DMS153 (cell line): ENCODE data around the gene ANK2.
"Not testable (repeated sequence)": the region's sequence is repeated elsewhere in the genome, so short reads cannot be mapped to it uniquely, and the experiment has no call there.

Experiments
- DNase-seq: peaks from one replicate; lab custom pipeline; 2025; lab: John Stamatoyannopoulos, UW

ANK2 gene

GRCh38 chr4:113209652-113210320 is 160.3 kb downstream of the ANK2 start:
- DNase-seq, result no peak

DNA sequence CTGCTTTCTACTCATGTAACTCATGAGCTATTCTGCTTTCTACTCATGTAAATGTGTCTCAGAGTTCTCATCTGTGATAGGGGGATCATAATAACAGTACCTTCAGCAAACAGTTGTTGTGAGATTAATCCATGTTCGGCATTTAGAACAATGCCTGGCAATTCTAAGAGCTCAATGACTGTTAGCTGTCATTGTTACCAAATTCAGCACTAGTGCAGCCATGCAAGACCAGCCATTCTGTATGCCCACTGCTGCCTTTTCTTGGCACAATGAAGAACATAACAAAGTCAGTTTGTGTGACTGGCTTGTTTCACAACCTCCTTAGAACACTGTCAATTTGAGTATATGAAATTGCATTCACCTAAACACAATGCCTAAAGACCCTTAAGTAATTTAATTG is 163.2 kb downstream of the ANK2 start:
- no peak for DNase-seq

GRCh38 chr4:113221990-113222389 is 172.5 kb downstream of the ANK2 start:
- no peak for DNase-seq

DNA sequence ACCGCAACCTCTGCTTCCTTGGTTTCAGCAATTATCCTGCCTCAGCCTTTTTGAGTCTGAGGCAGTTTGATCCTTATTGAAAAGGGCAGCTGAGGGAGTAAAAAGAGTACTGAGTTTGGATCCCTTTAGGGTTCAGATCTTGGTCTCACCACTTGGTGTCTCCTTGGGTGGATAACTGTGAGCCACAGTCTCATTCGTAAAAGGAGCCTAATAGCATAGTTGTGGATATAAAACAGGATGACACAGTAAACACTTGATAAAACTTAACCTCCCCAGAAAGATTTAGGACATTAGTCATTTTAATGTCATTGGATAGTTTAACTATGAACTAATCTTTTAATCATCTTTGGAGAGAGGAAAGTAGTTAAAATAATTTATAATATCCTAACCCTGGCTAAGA is 173.0 kb downstream of the ANK2 start:
- no peak for DNase-seq

GRCh38 chr4:113223001-113223400 is 173.5 kb downstream of the ANK2 start:
- DNase-seq, result no peak

DNA sequence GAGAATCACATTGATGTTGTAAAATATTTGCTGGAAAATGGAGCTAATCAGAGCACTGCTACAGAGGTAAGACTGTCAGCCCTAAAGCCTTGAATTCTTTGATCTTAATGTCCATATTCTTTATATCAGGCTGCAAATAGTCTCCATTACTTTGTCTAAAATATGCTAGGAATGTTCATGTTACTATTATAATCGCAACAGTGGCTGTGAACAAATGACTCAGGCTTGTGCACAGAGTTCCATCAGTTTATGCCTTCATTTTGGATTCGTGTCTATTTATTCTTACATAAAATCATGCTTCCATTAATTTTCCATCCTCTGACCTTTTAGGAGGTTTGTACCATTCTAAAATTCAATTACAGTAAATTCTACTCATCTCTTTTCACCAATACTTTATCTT is 182.7 kb downstream of the ANK2 start:
- DNase-seq, result no peak

- DNase-seq, result no peak
Observed at GRCh38 chr4:113236916-113237315, 187.5 kb downstream of the ANK2 start.

DNA sequence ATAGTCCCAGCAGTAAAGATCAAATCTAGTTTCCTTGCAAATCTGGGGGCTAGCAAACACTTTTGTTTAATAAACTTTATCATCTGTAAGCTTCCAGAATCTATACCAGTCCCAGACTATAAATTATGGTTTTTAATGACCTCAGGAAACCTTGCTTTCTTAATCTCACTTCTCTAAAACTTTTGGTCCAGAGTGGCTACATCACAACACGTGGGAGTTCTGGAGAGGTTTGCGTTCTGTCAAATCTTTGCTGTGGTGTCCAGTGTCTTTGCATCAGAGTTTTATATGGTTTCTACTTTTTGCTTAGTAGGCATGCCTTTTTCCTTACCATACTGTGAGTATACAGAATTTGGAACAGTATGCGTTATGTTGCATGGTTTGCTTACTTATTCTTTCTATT is 193.9 kb downstream of the ANK2 start:
- DNase-seq, result no peak

DNA sequence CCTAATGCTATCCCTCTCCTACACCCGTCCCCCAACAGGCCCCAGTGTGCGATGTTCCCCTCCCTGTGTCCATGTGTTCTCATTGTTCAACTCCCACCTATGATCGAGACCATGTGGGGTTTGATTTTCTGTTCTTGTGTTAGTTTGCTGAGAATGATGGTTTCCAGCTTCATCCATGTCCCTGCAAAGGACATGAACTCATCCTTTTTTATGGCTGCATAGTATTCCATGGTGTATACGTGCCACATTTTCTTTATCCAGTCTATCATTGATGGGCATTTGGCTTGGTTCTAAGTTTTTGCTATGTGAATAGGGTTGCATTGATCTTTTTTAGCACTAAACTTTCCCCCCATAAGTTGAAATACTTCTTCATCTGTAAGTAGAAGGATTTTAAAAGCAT is 195.3 kb downstream of the ANK2 start:
- DNase-seq, result not testable (repeated sequence)

DNA sequence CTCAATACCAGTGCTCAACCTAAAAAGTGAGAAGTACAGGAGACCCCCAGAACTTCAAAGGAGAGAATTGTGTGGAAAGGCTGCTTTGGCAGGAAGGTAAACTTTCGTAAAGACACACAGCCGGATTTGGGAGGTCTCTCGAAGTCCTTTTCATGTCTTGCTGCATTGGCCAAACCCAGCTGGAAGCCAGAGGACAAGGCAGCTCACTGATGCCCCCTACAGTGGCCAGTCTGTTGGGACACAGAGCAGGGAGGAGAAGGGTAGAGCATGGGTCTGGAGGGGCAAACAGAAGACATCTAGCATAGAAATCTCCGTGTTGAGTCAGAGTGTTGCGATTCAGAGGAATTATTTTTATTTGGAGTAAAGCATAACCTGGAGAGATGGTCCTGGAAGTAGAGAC is 198.9 kb downstream of the ANK2 start:
- DNase-seq, result no peak

DNA sequence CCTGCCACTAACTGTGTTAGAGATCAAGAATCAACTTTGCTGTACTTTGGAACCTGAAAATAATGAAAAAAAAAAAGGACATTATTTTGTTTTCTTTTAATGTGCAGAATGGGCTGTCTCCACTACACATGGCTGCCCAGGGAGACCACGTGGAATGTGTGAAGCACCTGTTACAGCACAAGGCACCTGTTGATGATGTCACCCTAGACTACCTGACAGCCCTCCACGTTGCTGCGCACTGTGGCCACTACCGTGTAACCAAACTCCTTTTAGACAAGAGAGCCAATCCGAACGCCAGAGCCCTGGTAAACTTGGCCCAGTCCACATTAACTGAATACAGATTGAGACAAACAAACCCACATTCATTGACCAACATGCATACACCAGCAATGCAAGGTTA is 206.2 kb downstream of the ANK2 start:
- DNase-seq, result no peak

DNA sequence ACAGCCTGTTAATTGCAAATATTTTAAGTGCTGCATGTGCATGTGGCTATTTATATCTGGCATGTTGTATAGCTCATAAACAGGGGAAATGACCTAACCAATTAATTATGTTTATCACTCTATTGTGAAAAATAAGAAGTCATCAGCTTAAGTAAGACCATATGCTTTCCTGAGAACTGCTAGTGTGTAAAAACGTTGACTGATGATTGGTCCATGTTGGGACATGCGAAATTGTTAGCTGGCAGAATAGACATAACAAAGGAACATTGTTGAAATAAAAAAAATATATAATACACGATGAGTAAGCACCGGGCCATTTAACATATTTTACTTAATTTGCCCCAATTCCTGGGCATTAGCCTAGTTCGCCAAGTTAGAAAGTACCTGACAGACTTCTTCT is 207.5 kb downstream of the ANK2 start:
- no peak for DNase-seq

- no peak for DNase-seq
Observed at GRCh38 chr4:113260688-113261087, 211.2 kb downstream of the ANK2 start.

GRCh38 chr4:113263274-113263673 is 213.8 kb downstream of the ANK2 start:
- no peak for DNase-seq

GRCh38 chr4:113270520-113271319 is 221.3 kb downstream of the ANK2 start:
- no peak for DNase-seq

DNA sequence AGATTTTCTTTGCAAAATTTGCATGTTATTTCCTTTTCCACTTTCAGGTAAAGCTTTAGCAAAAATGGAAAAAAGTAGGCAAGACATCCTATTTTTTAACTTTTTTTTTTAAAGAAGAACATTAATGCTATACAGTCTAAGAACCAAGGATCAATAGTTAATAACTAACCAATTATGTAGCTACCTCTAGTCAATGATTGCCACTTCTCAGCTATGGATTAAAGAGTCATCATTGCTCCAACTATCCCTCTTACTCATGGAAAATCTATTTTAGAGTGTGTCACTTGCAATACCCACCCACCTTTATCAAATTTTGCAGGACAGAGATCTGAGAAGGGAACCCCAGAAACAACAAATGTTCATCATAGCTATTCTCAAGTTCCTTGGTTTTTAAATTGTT is 223.1 kb downstream of the ANK2 start:
- no peak for DNase-seq

DNA sequence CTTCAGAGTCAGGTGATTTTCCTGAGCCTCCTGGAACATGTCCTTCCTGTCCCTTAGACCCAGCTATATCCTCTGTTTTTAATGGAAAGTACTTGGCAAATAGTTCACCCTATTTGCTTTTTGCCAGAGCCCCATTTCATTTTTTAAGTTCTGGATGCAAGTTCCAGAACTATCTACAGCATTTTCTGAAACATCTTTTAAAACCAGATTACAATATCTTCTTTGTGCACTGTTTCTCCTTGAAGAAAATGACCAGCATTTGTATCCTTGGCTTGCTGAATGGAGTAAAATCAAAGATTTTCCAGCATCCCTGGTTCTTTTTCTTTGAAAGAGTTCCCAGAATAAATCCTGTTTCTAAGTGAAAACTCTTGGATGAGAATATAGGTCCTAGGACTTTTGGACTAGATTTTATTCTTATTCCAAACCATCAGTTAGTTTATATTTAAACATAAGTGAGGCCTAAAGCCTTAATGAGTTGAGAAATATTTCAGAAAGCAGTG is 224.3 kb downstream of the ANK2 start:
- DNase-seq, result no peak

DNA sequence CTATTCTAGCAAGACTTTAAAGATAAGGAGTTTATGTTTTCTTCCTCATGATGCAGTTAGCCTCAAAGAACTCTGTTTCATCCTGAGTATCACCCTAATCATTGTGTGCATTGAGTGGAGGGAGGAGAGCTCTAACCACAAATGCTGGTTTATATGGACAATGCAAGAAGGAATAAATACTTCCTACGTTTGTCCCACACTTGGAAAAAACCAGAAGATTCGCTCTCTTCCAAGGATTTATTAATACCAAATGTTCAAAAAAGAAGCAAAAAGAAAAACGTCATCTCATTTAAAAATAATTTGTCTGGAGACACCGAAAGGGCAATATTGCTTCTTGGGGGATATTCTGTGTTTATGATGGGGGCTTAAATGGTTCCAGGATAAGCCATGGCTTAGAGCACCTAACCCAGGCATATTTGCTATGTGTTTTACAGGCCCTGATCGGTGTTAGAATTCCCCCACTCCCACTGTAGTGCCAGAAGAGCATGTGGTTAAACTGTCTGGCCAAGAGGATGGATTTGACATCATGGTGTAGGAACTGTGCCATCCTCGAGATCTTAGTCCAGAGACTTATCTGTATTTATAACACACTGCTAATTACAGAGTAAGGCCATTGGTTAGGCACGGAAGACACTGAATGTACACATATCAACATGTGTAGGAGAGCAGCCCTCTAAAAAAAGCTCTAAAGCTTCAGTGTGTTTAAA is 227.2 kb downstream of the ANK2 start:
- DNase-seq, result no peak

GRCh38 chr4:113278324-113278934 is 229.0 kb downstream of the ANK2 start:
- DNase-seq, result peak; percentile 41

DNA sequence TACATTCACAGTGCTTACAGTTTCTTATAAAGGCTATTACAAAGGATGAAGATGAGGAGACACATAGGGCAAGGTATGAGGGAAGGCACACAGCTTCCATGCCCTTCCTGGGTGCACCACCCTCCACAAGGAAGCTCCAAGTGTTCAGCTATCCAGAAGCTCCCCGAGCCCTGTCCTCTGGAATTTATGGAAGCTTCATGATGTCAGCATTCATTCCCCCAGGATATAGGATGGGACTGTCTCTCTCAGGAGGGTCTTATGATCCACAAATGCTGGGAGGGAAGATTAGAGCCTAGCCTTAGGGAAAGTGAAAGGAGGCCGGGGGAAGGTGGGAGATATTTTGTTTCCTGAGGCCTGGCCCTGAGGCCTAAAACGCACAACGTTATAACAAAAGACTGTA is 236.0 kb downstream of the ANK2 start:
- DNase-seq, result no peak

- DNase-seq, result no peak
Observed at GRCh38 chr4:113288257-113288656, 238.8 kb downstream of the ANK2 start.

DNA sequence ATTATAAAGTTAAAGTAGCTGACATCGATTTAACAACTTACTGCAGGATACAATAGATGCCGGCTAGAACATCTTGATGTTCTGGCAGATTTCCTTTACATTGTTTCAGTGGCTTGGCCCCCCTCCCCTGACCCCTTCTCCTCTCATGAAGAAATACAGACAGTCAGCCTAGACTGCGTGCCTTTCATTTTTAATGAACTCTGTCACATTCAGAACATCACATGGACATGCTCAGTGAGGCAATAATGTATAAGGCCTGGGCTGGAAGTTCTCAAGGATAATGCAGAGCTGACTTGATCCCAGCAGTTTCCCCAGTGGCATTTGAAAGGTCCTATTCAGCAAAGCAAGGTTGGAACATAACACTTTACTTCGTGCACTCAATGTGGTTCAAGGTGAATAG is 239.2 kb downstream of the ANK2 start:
- DNase-seq, result no peak

- no peak for DNase-seq
Observed at GRCh38 chr4:113289766-113290165, 240.3 kb downstream of the ANK2 start.
